ENCODE results near the gene SLC12A4.

DNA sequence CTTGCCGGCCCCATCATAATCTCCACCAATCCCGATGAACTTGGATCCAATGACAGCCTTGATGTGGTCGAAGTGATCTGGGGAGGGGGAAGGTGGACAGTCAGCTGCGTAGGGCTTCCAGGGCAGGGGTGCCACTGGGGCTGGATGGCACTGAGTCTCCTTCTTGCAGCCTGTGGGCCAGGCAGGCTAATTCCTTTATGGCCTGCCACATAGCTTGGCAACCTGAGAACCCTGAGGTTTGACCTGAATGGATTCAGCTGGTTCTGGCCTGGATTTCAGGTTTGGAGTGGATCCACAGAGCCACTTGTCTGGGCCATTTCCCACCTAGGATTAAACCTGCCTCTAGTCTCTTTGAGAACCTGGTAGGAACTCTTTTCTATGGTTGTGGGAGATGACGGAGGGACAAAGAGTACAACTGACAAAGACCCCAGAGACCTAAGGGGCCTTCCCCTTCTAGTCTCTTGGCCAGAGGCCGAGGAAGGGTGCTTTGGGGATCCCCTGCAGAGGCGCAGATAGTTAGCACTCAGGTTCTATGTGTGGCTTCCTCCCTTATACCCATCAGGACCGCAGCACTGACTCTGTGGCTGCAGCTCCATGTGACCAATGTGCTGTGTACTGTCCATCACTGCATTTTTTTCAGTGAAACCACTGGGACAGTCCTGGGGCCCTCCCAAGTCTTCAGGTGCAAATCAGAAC, 21.0 kb upstream of the SLC12A4 start:
- no peak for TF ChIP-seq EZH2 (IDR thresholded peaks at IDR 0.05)
- TF ChIP-seq POLR2AphosphoS5 (IDR thresholded peaks at IDR 0.05; ENCODE audit: borderline replicate concordance, low read depth, low read length), result no peak
